ENCODE measurements around the gene FOXO3. TPM values are rescaled to one million over a fixed set of nuclear protein-coding genes. Genes with fewer than 3 reads are reported as not detected.

FOXO3 gene
- total and polyA plus RNA-seq, 2 donors (not counting 1 experiment from before 2014, with no cell fraction given) = 49.5 to 63.9 TPM

DNA sequence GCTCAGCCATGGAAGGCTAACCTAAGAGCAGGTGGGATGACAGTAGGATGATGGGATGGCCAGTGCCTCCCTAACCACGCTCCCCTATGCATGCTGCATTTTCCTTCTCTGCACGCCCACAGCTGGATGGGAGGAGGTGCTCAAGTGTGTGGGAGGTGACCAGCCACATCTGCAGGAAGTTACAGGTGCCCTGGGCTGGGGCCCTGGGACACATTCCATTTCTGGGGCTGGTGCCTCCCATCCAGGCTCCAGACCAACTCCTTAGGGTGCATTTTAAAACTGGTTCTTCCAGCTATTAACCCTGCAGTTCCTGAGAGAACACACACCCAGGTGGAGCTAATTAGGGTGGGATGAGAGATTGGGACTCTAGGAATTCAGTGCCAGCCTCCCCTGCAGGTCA, 152.2 kb downstream of the FOXO3 start:
- Histone ChIP-seq H3K4me2 (ENCODE audit: extremely low read depth, insufficient read depth, low read length) (no peak overlapping the region), H3K36me3 (ENCODE audit: control insufficient read depth, insufficient read depth, low read length) (no peaks in the 10 kb centered on the region), H2AFZ (ENCODE audit: low read length) (no peak overlapping the region), H3K4me1 (ENCODE audit: control insufficient read depth, extremely low read depth, insufficient read depth, low read length) (peaks cover 7% of the 10 kb centered on the region), H3K79me2 (ENCODE audit: control insufficient read depth, insufficient read depth, low read length) (no peaks in the 10 kb centered on the region), H3K9ac (ENCODE audit: insufficient read depth, low read length) (no peak overlapping the region), H4K20me1 (ENCODE audit: control insufficient read depth, extremely low read depth, insufficient read depth, low read length) (no peaks in the 10 kb centered on the region), H3K27me3 (ENCODE audit: control insufficient read depth, insufficient read depth, low read length) (no peaks in the 10 kb centered on the region), H3K4me3 (replicated peaks in 1 of 4; ENCODE audit: control extremely low read depth in 1 of 4, insufficient read depth in 1 of 4, low read depth in 3 of 4, low read length in 4 of 4) (no peak overlapping the region), H3K9me3 (ENCODE audit: control insufficient read depth, insufficient read depth, low read depth, low read length) (no peaks in the 10 kb centered on the region), H3K27ac (ENCODE audit: insufficient read depth, low read length) (no peak overlapping the region)
- no peak for DNase-seq (ENCODE audit: low read depth in 2 of 2)
- TF ChIP-seq, protein P1, sequence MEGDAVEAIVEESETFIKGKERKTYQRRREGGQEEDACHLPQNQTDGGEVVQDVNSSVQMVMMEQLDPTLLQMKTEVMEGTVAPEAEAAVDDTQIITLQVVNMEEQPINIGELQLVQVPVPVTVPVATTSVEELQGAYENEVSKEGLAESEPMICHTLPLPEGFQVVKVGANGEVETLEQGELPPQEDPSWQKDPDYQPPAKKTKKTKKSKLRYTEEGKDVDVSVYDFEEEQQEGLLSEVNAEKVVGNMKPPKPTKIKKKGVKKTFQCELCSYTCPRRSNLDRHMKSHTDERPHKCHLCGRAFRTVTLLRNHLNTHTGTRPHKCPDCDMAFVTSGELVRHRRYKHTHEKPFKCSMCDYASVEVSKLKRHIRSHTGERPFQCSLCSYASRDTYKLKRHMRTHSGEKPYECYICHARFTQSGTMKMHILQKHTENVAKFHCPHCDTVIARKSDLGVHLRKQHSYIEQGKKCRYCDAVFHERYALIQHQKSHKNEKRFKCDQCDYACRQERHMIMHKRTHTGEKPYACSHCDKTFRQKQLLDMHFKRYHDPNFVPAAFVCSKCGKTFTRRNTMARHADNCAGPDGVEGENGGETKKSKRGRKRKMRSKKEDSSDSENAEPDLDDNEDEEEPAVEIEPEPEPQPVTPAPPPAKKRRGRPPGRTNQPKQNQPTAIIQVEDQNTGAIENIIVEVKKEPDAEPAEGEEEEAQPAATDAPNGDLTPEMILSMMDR (conservative IDR thresholded peaks at IDR 0.05 in 1 of 2, IDR thresholded peaks at IDR 0.05 in 1 of 2; ENCODE audit: low read depth in 1 of 2, low read length in 2 of 2) = no peak
- TF ChIP-seq EZH2 (IDR thresholded peaks at IDR 0.05; ENCODE audit: low read length, missing control alignments) = no peak

- Histone ChIP-seq H3K9ac (ENCODE audit: insufficient read depth, low read length) (no peak overlapping the region), H2AFZ (ENCODE audit: low read length) (peak overlapping the region; percentile 9), H3K27ac (ENCODE audit: insufficient read depth, low read length) (no peak overlapping the region), H3K9me3 (ENCODE audit: control insufficient read depth, insufficient read depth, low read depth, low read length) (no peaks in the 10 kb centered on the region), H4K20me1 (ENCODE audit: control insufficient read depth, extremely low read depth, insufficient read depth, low read length) (no peaks in the 10 kb centered on the region), H3K4me1 (ENCODE audit: control insufficient read depth, extremely low read depth, insufficient read depth, low read length) (peaks cover 7% of the 10 kb centered on the region), H3K4me3 (replicated peaks in 1 of 4; ENCODE audit: control extremely low read depth in 1 of 4, insufficient read depth in 1 of 4, low read depth in 3 of 4, low read length in 4 of 4) (no peak overlapping the region), H3K79me2 (ENCODE audit: control insufficient read depth, insufficient read depth, low read length) (no peaks in the 10 kb centered on the region), H3K4me2 (ENCODE audit: extremely low read depth, insufficient read depth, low read length) (peak overlapping the region; percentile 70), H3K36me3 (ENCODE audit: control insufficient read depth, insufficient read depth, low read length) (no peaks in the 10 kb centered on the region), H3K27me3 (ENCODE audit: control insufficient read depth, insufficient read depth, low read length) (no peaks in the 10 kb centered on the region)
- TF ChIP-seq EZH2 (IDR thresholded peaks at IDR 0.05; ENCODE audit: low read length, missing control alignments) = no peak
- TF ChIP-seq, protein P1 (conservative IDR thresholded peaks at IDR 0.05 in 1 of 2, IDR thresholded peaks at IDR 0.05 in 1 of 2; ENCODE audit: low read depth in 1 of 2, low read length in 2 of 2) = no peak
- peak; percentile 56 to 83 for DNase-seq (ENCODE audit: low read depth in 2 of 2)
Observed at GRCh38 chr6:108714101-108714765, 153.5 kb downstream of the FOXO3 start.

- Histone ChIP-seq H3K9me3 (ENCODE audit: control insufficient read depth, insufficient read depth, low read depth, low read length) (no peaks in the 10 kb centered on the region), H3K27me3 (ENCODE audit: control insufficient read depth, insufficient read depth, low read length) (no peaks in the 10 kb centered on the region), H3K79me2 (ENCODE audit: control insufficient read depth, insufficient read depth, low read length) (no peaks in the 10 kb centered on the region), H4K20me1 (ENCODE audit: control insufficient read depth, extremely low read depth, insufficient read depth, low read length) (no peaks in the 10 kb centered on the region), H3K27ac (ENCODE audit: insufficient read depth, low read length) (no peak overlapping the region), H3K4me2 (ENCODE audit: extremely low read depth, insufficient read depth, low read length) (peak overlapping the region; percentile 70), H3K36me3 (ENCODE audit: control insufficient read depth, insufficient read depth, low read length) (no peaks in the 10 kb centered on the region), H3K4me3 (replicated peaks in 1 of 4; ENCODE audit: control extremely low read depth in 1 of 4, insufficient read depth in 1 of 4, low read depth in 3 of 4, low read length in 4 of 4) (no peak overlapping the region), H3K4me1 (ENCODE audit: control insufficient read depth, extremely low read depth, insufficient read depth, low read length) (peaks cover 7% of the 10 kb centered on the region), H3K9ac (ENCODE audit: insufficient read depth, low read length) (no peak overlapping the region), H2AFZ (ENCODE audit: low read length) (no peak overlapping the region)
- TF ChIP-seq EZH2 (IDR thresholded peaks at IDR 0.05; ENCODE audit: low read length, missing control alignments) = no peak
- TF ChIP-seq, protein P1 (conservative IDR thresholded peaks at IDR 0.05 in 1 of 2, IDR thresholded peaks at IDR 0.05 in 1 of 2; ENCODE audit: low read depth in 1 of 2, low read length in 2 of 2) = peak; percentile 13 to 35
- DNase-seq (ENCODE audit: low read depth in 2 of 2) = peak in 1 of 2 donors; percentile 58
Observed at GRCh38 chr6:108714766-108715414, 154.2 kb downstream of the FOXO3 start.
